H1 (cell line): ENCODE data around the gene ACAP1. TPM values are rescaled to one million over a fixed set of nuclear protein-coding genes. Genes with fewer than 3 reads are reported as not detected.
A peak's percentile ranks its signal among the peaks of the same experiment; 100 is the strongest.

Experiments
- CTCF ChIA-PET: fragments of 300-600 bp; sonication (Branson Sonifier 250); formaldehyde crosslinking; loops from one replicate; lab custom pipeline; 2021; ENCODE audit not compliant: partially characterized antibody; lab: Charles Lee
- POLR2A ChIA-PET: fragments of 300-600 bp; sonication (Branson Sonifier 250); formaldehyde crosslinking; loops from one replicate; lab custom pipeline; 2021; ENCODE audit warnings: inconsistent platforms; ENCODE audit not compliant: partially characterized antibody; lab: Charles Lee
- DNase-seq, 2 experiments: peaks; one replicate each; pipeline versions ENCODE4 v3.0.0 to v3.0.0-alpha.2; 2010 to 2022; ENCODE audit warnings: low spot score in 2 of 2, low read depth in 1 of 2, mixed read lengths in 1 of 2
- FAIRE-seq: peaks from 2 replicates; lab custom pipeline; 2011; peaks lifted over from hg19 to GRCh38; lab: Jason Lieb, UNC
- H2AFZ ChIP-seq: 2 replicates; pipeline ENCODE4 v1.8.1; 2012; ENCODE audit warnings: low read length, inconsistent platforms
- H2AK5ac ChIP-seq: 2 replicates; pipeline ENCODE4 v1.6.1; 2013; ENCODE audit warnings: low read depth, low read length
- H2BK120ac ChIP-seq: replicated peaks from 2 replicates; pipeline ENCODE3; 2013; ENCODE audit warnings: low read depth, low read length, inconsistent platforms
- H2BK12ac ChIP-seq: 2 replicates; pipeline ENCODE4 v1.6.1; 2013; ENCODE audit warnings: low read depth, low read length
- H2BK15ac ChIP-seq: 2 replicates; pipeline ENCODE4 v1.6.1; 2013; ENCODE audit warnings: low read length
- H2BK20ac ChIP-seq: 2 replicates; pipeline ENCODE4 v1.6.1; 2013; ENCODE audit warnings: low read length
- H2BK5ac ChIP-seq: 2 replicates; pipeline ENCODE4 v1.6.1; 2013; ENCODE audit warnings: low read depth, low read length
- H3K14ac ChIP-seq: 2 replicates; pipeline ENCODE4 v1.6.1; 2013; ENCODE audit warnings: inconsistent platforms; ENCODE audit not compliant: insufficient read length
- H3K18ac ChIP-seq: 2 replicates; pipeline ENCODE4 v1.6.1; 2013; ENCODE audit warnings: low read length; ENCODE audit errors: extremely low read depth
- H3K23ac ChIP-seq: 2 replicates; pipeline ENCODE4 v1.6.1; 2013; ENCODE audit warnings: inconsistent platforms; ENCODE audit not compliant: insufficient read length
- H3K23me2 ChIP-seq: 2 replicates; pipeline ENCODE4 v1.6.1; 2013; ENCODE audit warnings: low read depth, low read length
- H3K27ac ChIP-seq: 2 replicates; pipeline ENCODE4 v1.6.1; 2011; ENCODE audit warnings: low read depth, low read length, inconsistent platforms
- H3K27me3 ChIP-seq, 4 experiments: replicated peaks in 1 of 4; 1 replicate in 1 of 4; 2 replicates in 3 of 4; pipeline versions ENCODE4 v1.6.1 to v1.8.1; 2011 to 2013; ENCODE audit warnings: low read length in 3 of 4, mild to moderate bottlenecking in 3 of 4, inconsistent platforms in 2 of 4, mixed read lengths in 2 of 4, moderate library complexity in 1 of 4; ENCODE audit not compliant: control insufficient read depth in 3 of 4, insufficient read depth in 3 of 4; ENCODE audit errors: extremely low read depth in 1 of 4
- H3K36me3 ChIP-seq, 4 experiments: 2 replicates each; pipeline versions ENCODE4 v1.6.1 to v1.8.1; 2011 to 2013; ENCODE audit warnings: mild to moderate bottlenecking in 4 of 4, low read length in 3 of 4, moderate library complexity in 2 of 4, control low read depth in 1 of 4, inconsistent platforms in 1 of 4; ENCODE audit not compliant: insufficient read depth in 4 of 4, control insufficient read depth in 2 of 4
- H3K4ac ChIP-seq: replicated peaks from 2 replicates; pipeline ENCODE3; 2013; ENCODE audit warnings: low read length, low read depth, mixed read lengths, inconsistent platforms; ENCODE audit not compliant: insufficient read length
- H3K4me1 ChIP-seq, 4 experiments: replicated peaks in 1 of 4; 1 replicate in 1 of 4; 2 replicates in 3 of 4; pipeline versions ENCODE4 v1.6.1 to v1.8.1; 2011 to 2013; ENCODE audit warnings: low read length in 3 of 4, inconsistent platforms in 2 of 4, mixed read lengths in 1 of 4; ENCODE audit not compliant: insufficient read depth in 4 of 4, control insufficient read depth in 3 of 4
- H3K4me2 ChIP-seq, 2 experiments: 2 replicates each; pipeline versions ENCODE4 v1.6.1 to v1.8.1; 2011 to 2013; ENCODE audit warnings: low read depth in 2 of 2, low read length in 2 of 2, control low read depth in 1 of 2, inconsistent platforms in 1 of 2, mild to moderate bottlenecking in 1 of 2; ENCODE audit not compliant: insufficient read depth in 1 of 2
- H3K4me3 ChIP-seq, 4 experiments: fragments of 200-600, 300-600 bp in 1 of 4; sonication (generic), shearing (Covaris generic), sonication (Bioruptor Twin) in 1 of 4; 2 replicates each; pipeline versions ENCODE4 v1.5.1 to v1.8.1; 2011 to 2016; ENCODE audit warnings: low read length in 4 of 4, low read depth in 3 of 4, control low read depth in 2 of 4, inconsistent platforms in 2 of 4, mild to moderate bottlenecking in 2 of 4, mixed read lengths in 1 of 4, moderate library complexity in 1 of 4; ENCODE audit not compliant: insufficient read depth in 2 of 4; ENCODE audit errors: extremely low read depth in 1 of 4
- H3K56ac ChIP-seq: replicated peaks from 2 replicates; pipeline ENCODE3; 2013; ENCODE audit warnings: low read depth, mild to moderate bottlenecking, mixed read lengths, low read length, inconsistent platforms; ENCODE audit not compliant: insufficient read length
- H3K79me1 ChIP-seq: 2 replicates; pipeline ENCODE4 v1.6.1; 2013; ENCODE audit warnings: low read depth, low read length, control low read depth
- H3K79me2 ChIP-seq, 2 experiments: 2 replicates each; pipeline versions ENCODE4 v1.6.1 to v1.8.1; 2012 to 2013; ENCODE audit warnings: low read length in 2 of 2, mild to moderate bottlenecking in 2 of 2, inconsistent platforms in 1 of 2; ENCODE audit not compliant: insufficient read depth in 2 of 2, control insufficient read depth in 1 of 2
- H3K9ac ChIP-seq, 4 experiments: replicated peaks in 1 of 4; 1 replicate in 1 of 4; 2 replicates in 3 of 4; pipeline versions ENCODE4 v1.6.1 to v1.8.1; 2011 to 2013; ENCODE audit warnings: low read depth in 3 of 4, low read length in 3 of 4, control low read depth in 2 of 4, mild to moderate bottlenecking in 2 of 4, moderate library complexity in 2 of 4, inconsistent platforms in 1 of 4; ENCODE audit errors: extremely low read depth in 1 of 4
- H3K9me3 ChIP-seq, 2 experiments: 2 replicates each; pipeline versions ENCODE4 v1.6.1 to v1.8.1; 2012 to 2013; ENCODE audit warnings: mild to moderate bottlenecking in 2 of 2, moderate library complexity in 2 of 2, control low read depth in 1 of 2, inconsistent platforms in 1 of 2, low read depth in 1 of 2, low read length in 1 of 2, mixed read lengths in 1 of 2; ENCODE audit not compliant: insufficient read depth in 2 of 2
- H4K20me1 ChIP-seq, 2 experiments: replicated peaks in 1 of 2; 2 replicates each; pipeline versions ENCODE3 to v1.8.1; 2011 to 2013; ENCODE audit warnings: inconsistent platforms in 2 of 2, low read length in 2 of 2, mild to moderate bottlenecking in 1 of 2; ENCODE audit not compliant: insufficient read depth in 2 of 2, control insufficient read depth in 1 of 2
- H4K5ac ChIP-seq: 2 replicates; pipeline ENCODE4 v1.6.1; 2013; ENCODE audit warnings: low read length, low read depth, mixed read lengths, inconsistent platforms; ENCODE audit not compliant: insufficient read length
- H4K8ac ChIP-seq: 2 replicates; pipeline ENCODE4 v1.8.0; 2013; ENCODE audit warnings: mild to moderate bottlenecking, moderate library complexity, low read length, inconsistent platforms; ENCODE audit not compliant: insufficient read depth; ENCODE audit errors: extremely low read depth
- H4K91ac ChIP-seq: replicated peaks from 2 replicates; pipeline ENCODE3; 2013; ENCODE audit warnings: low read length, mixed read lengths, inconsistent platforms; ENCODE audit not compliant: insufficient read length
- CEBPB ChIP-seq: IDR thresholded peaks from 2 replicates; pipeline ENCODE4 v1.6.1; 2012; ENCODE audit warnings: low read depth, low read length
- CTCF ChIP-seq, 3 experiments: IDR thresholded peaks; 1 replicate in 2 of 3; 2 replicates in 1 of 3; pipeline versions ENCODE4 v1.5.1 to v1.6.1; 2011; ENCODE audit warnings: low read length in 3 of 3, mild to moderate bottlenecking in 3 of 3, inconsistent platforms in 2 of 3, low read depth in 1 of 3, moderate library complexity in 1 of 3; ENCODE audit not compliant: insufficient read depth in 1 of 3; ENCODE audit errors: control extremely low read depth in 1 of 3
- FOSL1 ChIP-seq: IDR thresholded peaks from 2 replicates; pipeline ENCODE4 v1.6.1; 2011; ENCODE audit warnings: mild to moderate bottlenecking, low read depth, low read length, moderate library complexity; ENCODE audit not compliant: insufficient read depth
- GABPA ChIP-seq: IDR thresholded peaks from 2 replicates; pipeline ENCODE4 v1.6.1; 2011; ENCODE audit warnings: mild to moderate bottlenecking, low read length, moderate library complexity, borderline replicate concordance; ENCODE audit not compliant: insufficient read depth
- KDM1A ChIP-seq: fragments of 200-600, 300-600 bp; sonication (generic); IDR thresholded peaks from 2 replicates; pipeline ENCODE4 v1.7.1; 2016; ENCODE audit warnings: mild to moderate bottlenecking, low read length, borderline replicate concordance
- PHF8 ChIP-seq: fragments of 200-600 bp; sonication (generic); conservative IDR thresholded peaks from 2 replicates; pipeline ENCODE4 v1.7.1; 2012; ENCODE audit warnings: low read depth, mild to moderate bottlenecking, inconsistent platforms, low read length, moderate library complexity
- POLR2A ChIP-seq, 2 experiments: IDR thresholded peaks; 1 replicate in 1 of 2; 2 replicates in 1 of 2; pipeline ENCODE4 v1.6.1; 2011; ENCODE audit warnings: low read depth in 2 of 2, low read length in 2 of 2, mild to moderate bottlenecking in 2 of 2; ENCODE audit errors: control extremely low read depth in 1 of 2
- SP1 ChIP-seq: IDR thresholded peaks from 2 replicates; pipeline ENCODE4 v1.6.1; 2011; ENCODE audit warnings: low read depth, low read length
- SP4 ChIP-seq: IDR thresholded peaks from 2 replicates; pipeline ENCODE4 v1.6.1; 2012; ENCODE audit warnings: low read length, inconsistent platforms
- WGBS, 2 experiments: shearing (Covaris generic) in 1 of 2; methylation state at CpG; one replicate each; pipeline versions ENCODE4 v1.1.6 to v1.1.7; 2013 to 2015; ENCODE audit warnings: low lambda C conversion rate in 2 of 2, mixed read lengths in 2 of 2, inconsistent platforms in 1 of 2, low coverage in 1 of 2, missing lambda C conversion rate in 1 of 2; ENCODE audit not compliant: insufficient replicate concordance in 2 of 2, insufficient coverage in 1 of 2, insufficient read length in 1 of 2; ENCODE audit errors: extremely low coverage in 1 of 2, missing lambda C conversion rate in 1 of 2; 5-methylcytosine and 5-hydroxymethylcytosine counted together
- polyA plus RNA-seq, 7 experiments: library from polyadenylated mRNA; depleted of rRNA in 3 of 7; stranded (reverse) in 5 of 7; unstranded in 2 of 7; fragments of >200 nt in 5 of 7; fragments of 200-250 nt in 2 of 7; gene quantifications; 1 replicate in 5 of 7; 2 replicates in 1 of 7; 4 replicates in 1 of 7; pipeline versions ENCODE4 v1.2.1 to v1.2.3, GENCODE V29; 2011 to 2013; ENCODE audit warnings: missing spikeins in 2 of 7, mixed read lengths in 2 of 7
- total RNA-seq: library from RNA; stranded (reverse); fragmentation: NEBNext Ultra II Directional; extraction: Animal tissue kit (Norgen Biotek cat#: 25700); gene quantifications from 2 replicates; pipeline ENCODE4 v1.2.1, GENCODE V29; 2021
- TF ChIP-seq, protein P1 (sequence below): IDR thresholded peaks from 2 replicates; pipeline ENCODE4 v1.6.1; 2011; ENCODE audit warnings: low read length, improper control_type of control experiment

The ACAP1 gene
- total and polyA plus RNA-seq, 2 of the 8 experiments (the other 6 are each of a cell fraction or from before 2014, with no cell fraction given) = 11.9 to 45.1 TPM

- Histone ChIP-seq H3K79me2 (no peaks in the 10 kb centered on the region), H3K9ac (no peak overlapping the region), H2BK15ac (no peak overlapping the region), H2BK120ac (no peak overlapping the region), H3K4me2 (peak overlapping the region; percentile 65 to 82; a peak in 2 of 4 replicates), H3K36me3 (no peaks in the 10 kb centered on the region), H3K23ac (no peak overlapping the region), H3K27me3 (peaks cover 3 to 11% (median 9%) of the 10 kb centered on the region in 4 experiments), H3K27ac (no peak overlapping the region), H4K5ac (no peak overlapping the region), H3K14ac (no peak overlapping the region), H3K4ac (no peak overlapping the region), H4K91ac (no peak overlapping the region), H2BK12ac (no peak overlapping the region), H2BK5ac (no peak overlapping the region), H2BK20ac (no peak overlapping the region), H3K23me2 (peaks cover 2% of the 10 kb centered on the region; the same call in 1 of the 2 replicates), H3K18ac (no peak overlapping the region), H4K20me1 (peaks cover 0 to 9% of the 10 kb centered on the region in 2 experiments), H3K4me1 (peaks cover 0 to 14% (median 9%) of the 10 kb centered on the region in 4 experiments; a peak in 6 of 7 replicates), H3K4me3 (peak overlapping the region in 1 of 4 experiments; percentile 65; a peak in 4 of 8 replicates), H2AFZ (no peak overlapping the region), H3K79me1 (peaks cover 2% of the 10 kb centered on the region; the same call in 1 of the 2 replicates), H3K56ac (no peak overlapping the region), H3K9me3 (no peaks in the 10 kb centered on the region; a peak in 1 of 4 replicates), H2AK5ac (no peak overlapping the region), H4K8ac (no peak overlapping the region)
- FAIRE-seq (no peak), DNase-seq (no peak)
- ChIA-PET POLR2A (interaction anchor here (0.7 to 6.7 kb wide), 12 partner anchors 8 to 72 kb away, joined by 3 to 94 read pairs (median 6); partner anchors contain the start of genes DVL2, GABARAP, GPS2 and PHF23), CTCF (interaction anchor here (1.0 to 5.7 kb wide), 3 partner anchors 11 to 15 kb away, joined by 3 to 46 read pairs (median 3); partner anchors contain the start of gene SLC2A4)
- 93% methylated on average over 11 of the region's 11 CpGs; no CpG with 5 or more reads in 1 of the 2 experiments for WGBS, 2 experiments
- no peak for TF ChIP-seq CTCF (IDR thresholded peaks at IDR 0.05; ENCODE audit: control extremely low read depth in 1 of 3, insufficient read depth in 1 of 3, low read depth in 1 of 3, low read length in 3 of 3)
- TF ChIP-seq FOSL1 = no peak
- no peak for TF ChIP-seq KDM1A
- TF ChIP-seq SP1 = no peak
- no peak for TF ChIP-seq GABPA
- TF ChIP-seq PHF8 = no peak
- TF ChIP-seq CEBPB = no peak
- no peak; a peak in 2 of 3 replicates for TF ChIP-seq POLR2A (IDR thresholded peaks at IDR 0.05; ENCODE audit: control extremely low read depth in 1 of 2, low read depth in 2 of 2, low read length in 2 of 2)
- TF ChIP-seq, protein P1, sequence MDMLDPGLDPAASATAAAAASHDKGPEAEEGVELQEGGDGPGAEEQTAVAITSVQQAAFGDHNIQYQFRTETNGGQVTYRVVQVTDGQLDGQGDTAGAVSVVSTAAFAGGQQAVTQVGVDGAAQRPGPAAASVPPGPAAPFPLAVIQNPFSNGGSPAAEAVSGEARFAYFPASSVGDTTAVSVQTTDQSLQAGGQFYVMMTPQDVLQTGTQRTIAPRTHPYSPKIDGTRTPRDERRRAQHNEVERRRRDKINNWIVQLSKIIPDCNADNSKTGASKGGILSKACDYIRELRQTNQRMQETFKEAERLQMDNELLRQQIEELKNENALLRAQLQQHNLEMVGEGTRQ = no peak
- TF ChIP-seq SP4 = no peak
Measured at GRCh38 chr17:7293159-7293558, 43.2 kb upstream of the ACAP1 start.
